GM19193 (cell line): ENCODE measurements around the gene KRTAP19-4.

Source experiments
- POLR2A ChIP-seq: IDR thresholded peaks from 4 replicates; pipeline ENCODE4 v1.6.1; 2011; ENCODE audit not compliant: insufficient read depth, insufficient read length; ENCODE audit errors: extremely low read depth

KRTAP19-4 gene

GRCh38 chr21:30497065-30497464 is at the start of gene KRTAP19-4:
TSS of gene KRTAP19-4 (minus strand) at chr21:30497165. CDS start at chr21:30497110, 55 bp downstream.
- TF ChIP-seq POLR2A, result no peak

- no peak for TF ChIP-seq POLR2A
These were observed 44.8 kb upstream of the KRTAP19-4 start, which contains the start of gene KRTAP19-6 for GRCh38 chr21:30541764-30542163. TSS of gene KRTAP19-6 (minus strand) at chr21:30541864. CDS start at chr21:30541833, 31 bp downstream.

DNA sequence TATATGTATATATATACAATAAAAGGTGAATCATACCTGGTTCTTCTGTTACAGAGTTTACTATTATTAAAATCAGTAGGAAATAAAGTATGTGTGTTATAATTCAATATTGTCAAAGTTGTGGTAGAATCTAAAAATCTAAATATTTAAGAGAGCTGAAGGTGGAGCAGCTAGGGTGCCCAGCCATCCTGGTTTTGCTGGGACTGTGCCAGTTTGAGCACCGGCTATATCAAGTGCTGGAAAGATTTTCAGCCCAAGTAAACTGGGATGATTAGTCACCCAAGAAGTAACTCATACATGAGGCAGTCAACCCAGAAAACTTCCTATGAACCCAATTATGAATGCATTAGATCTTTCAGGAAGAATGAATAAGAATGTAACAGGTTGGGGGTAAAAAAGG is 21.9 kb upstream of the KRTAP19-4 start:
- TF ChIP-seq POLR2A, result no peak

DNA sequence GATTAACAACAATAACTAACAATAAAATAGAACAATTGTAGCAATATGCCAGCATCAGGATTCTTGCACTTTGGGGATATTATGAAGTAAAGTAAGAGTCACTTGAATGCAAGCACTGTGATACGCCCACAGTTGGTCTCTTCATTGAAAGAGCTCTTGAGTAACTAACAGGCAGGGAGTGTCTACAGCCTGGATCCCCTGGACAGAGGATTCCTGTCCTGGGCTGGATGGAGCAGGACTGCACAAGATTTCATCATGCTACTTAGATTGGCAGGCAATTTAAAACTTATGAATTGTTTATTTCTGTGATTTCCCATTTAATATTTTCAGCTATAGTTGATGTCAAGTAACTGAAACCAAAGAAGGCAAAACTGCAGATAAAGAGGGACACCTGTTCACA is 18.7 kb upstream of the KRTAP19-4 start:
- TF ChIP-seq POLR2A, result no peak

DNA sequence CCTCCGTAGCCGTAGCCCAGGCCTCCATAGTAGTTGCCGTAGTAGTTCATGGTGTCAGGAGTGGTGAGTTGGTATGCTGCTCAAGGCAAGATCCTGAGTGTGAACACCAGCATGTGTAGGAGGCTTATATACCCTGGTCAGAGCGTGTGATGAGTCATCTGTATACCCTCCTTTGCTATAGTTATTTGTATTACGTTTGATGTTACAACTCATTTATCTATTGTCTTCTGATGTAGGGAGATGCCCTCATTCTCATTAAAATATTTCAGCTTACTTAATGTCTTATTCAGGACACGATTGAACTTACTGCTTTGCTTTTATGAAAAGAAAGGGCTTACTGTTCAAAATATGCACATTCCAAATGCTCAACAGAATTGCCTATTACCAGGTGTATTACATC is 5.1 kb upstream of the KRTAP19-4 start, which contains the start of gene KRTAP19-5:
Gene KRTAP19-5, minus strand, starts transcription at position 101 of the 400 bp plus-strand sequence. Its CDS starts 51 bp downstream, at position 50.
- TF ChIP-seq POLR2A, result no peak

GRCh38 chr21:30491963-30492428 is 5.0 kb downstream of the KRTAP19-4 start, which contains the start of gene KRTAP19-3:
TSS of gene KRTAP19-3 (minus strand) at chr21:30492013. CDS start at chr21:30491957, 56 bp downstream.
- no peak for TF ChIP-seq POLR2A

GRCh38 chr21:30487336-30487735 is 9.6 kb downstream of the KRTAP19-4 start, which contains the start of gene KRTAP19-2:
TSS of gene KRTAP19-2 (minus strand) at chr21:30487436. CDS start at chr21:30487348, 88 bp downstream.
- TF ChIP-seq POLR2A, result no peak

DNA sequence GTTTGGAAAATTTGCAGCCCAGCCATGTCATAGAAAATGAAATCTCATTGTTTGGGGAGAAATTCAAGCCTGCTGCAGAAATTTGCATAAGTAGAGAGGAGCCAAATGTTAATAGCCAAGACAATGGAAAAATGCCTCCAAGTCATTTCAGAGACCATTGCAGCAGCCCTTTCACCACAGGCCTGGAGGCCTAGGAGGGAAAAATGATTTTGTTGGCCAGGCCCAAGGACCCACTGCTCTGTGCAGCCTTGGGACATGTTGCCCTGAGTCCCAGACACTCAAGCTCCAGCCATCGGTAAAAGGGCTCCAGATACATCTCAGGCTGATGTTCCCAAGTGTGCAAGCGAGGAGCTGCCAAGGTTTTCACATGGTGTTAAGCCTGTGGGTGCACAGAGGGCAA is 10.8 kb downstream of the KRTAP19-4 start:
- no peak for TF ChIP-seq POLR2A

GRCh38 chr21:30482130-30482529 is 14.8 kb downstream of the KRTAP19-4 start:
- TF ChIP-seq POLR2A, result no peak

DNA sequence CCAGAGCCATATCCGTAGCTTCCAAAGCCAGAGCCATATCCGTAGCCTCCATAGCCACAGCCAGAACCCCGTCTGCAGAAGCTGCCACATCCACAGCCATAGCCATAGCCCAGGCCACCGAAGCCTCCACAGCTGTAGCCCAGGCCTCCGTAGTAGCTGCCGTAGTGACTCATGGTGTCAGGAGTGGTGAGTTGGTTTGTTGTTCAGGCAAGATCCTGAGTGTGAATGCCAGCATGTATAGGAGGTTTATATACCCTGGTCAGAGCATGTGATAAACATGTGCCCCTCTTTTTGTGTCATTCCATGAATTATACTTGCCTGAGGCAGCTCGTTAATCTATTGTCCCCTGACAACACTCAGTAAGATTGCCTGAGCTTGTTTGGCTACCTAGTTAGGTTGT is 16.8 kb downstream of the KRTAP19-4 start, which contains the start of gene KRTAP19-1:
Gene KRTAP19-1, minus strand, starts transcription at position 223 of the 400 bp plus-strand sequence. Its CDS starts 50 bp downstream, at position 173.
- TF ChIP-seq POLR2A, result no peak

DNA sequence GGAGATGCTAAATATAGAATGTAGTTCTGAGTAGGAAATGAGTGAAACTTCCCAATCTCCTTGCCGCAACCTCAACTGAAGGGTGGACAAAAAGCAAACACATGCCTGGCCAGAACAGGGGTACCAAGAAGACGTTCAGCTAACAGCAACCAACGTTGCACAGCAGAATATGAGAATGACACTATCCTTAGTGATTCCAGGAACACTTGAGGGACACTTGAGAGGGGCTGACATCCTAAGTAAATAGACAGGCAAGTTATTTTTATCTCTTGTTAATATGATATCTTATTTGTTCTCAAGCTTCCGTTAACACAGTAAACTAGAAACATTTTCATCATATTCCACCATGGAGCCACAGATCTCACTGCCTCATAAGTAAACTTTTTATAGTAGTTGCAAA is 17.7 kb downstream of the KRTAP19-4 start:
- TF ChIP-seq POLR2A, result no peak

GRCh38 chr21:30478004-30478403 is 19.0 kb downstream of the KRTAP19-4 start:
- no peak for TF ChIP-seq POLR2A

DNA sequence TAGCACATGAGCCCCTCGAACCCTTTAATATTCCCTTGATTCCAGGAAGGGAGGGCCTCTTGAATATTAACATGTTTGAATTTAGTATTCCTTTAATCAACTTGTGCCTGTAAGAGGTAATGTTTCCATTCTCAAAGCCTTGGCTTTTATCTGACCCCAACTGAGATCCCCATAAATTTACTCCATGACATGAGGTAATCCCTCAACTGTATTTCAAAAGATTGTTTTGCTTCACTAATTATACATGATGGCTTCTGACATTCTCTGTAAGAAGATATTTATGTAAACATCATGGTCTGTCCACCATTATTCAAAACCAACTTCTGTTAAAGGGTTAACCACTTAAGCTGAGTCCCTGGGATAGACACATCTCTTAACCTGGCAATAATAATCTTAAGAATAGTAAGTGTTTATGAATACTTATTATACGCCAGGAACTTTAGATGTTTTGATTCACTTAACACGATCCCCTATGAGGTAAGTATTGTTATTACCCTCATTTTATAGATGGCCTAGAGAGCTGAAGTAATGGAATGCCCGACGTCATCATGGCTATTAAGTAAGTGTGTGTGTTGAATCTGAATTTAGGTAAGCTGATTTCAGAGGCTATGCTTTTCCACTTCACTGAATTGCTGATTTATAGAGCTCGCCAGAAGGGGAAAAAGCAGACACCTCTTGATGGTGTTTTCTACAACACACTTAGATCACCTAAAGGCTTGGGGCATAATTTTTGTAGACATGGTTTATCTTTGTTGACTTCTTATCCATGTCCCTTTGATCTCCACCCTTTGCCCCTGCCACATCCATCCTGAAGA is 27.9 kb downstream of the KRTAP19-4 start:
- no peak for TF ChIP-seq POLR2A

DNA sequence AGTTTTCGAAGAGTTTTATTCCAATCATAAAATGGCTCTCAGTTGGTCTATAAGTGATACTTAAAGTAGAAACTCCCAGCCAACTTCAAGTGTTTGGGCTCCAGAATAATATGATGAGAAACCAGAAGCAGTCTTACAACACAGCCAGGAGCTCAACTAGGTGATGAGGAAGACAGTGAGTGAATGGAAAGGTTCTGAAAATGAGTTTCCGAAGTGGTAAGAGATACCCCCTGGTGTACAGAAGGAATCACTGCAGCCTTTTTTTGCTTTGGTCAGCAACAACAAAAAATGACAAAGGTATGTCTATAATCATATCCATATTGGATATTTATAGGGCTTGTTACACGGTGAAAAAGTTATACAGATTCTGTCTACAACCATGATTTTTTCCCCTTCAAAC is 33.3 kb downstream of the KRTAP19-4 start:
- no peak for TF ChIP-seq POLR2A

DNA sequence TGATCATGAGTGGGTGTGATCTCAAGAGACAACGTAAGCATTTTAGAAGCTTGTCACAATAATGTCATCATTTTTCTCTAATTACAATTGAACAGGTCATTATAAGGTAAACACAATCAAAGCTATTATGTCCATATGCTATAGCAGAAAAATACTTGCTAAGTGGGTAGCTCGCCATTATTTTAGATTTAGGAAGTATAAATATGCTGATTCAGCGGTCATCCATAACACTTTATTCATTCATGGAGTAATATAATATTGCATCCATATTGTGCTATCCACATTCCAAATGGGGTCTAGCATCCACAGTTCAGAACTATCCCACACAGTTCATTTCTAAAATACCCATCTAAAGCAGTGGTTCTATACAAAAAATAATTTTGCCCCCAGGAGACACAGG is 48.5 kb downstream of the KRTAP19-4 start:
- no peak for TF ChIP-seq POLR2A

DNA sequence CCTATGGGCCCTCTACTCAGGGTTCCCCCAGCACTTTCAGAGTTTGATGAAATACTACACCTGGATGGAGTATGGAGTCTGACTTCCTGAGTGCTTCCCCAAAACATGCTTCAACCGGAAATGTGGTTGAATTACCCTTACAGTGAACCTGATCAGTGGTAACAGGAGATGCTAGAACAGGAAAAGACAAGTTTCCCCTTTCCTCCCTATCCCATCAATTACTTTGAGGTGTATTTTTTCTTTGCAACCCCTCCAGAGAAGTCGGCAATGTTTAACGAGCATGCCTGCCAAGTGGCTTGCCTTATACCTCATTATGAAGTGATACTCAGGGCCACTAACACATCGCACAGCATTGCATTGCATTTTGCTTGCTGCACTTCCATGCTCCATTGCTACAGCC is 49.9 kb downstream of the KRTAP19-4 start:
- no peak for TF ChIP-seq POLR2A
